WI38 (cell line): ENCODE data around the gene ACTRT2.

Source experiments
- H3K4me3 ChIP-seq: 2 replicates; pipeline ENCODE4 v1.5.1; 2011; ENCODE audit warnings: low read depth, mild to moderate bottlenecking, control low read depth, low read length
- CTCF ChIP-seq: IDR thresholded peaks from 2 replicates; pipeline ENCODE4 v1.5.1; 2012; ENCODE audit warnings: low read depth, mild to moderate bottlenecking, control low read depth, low read length

Gene ACTRT2

GRCh38 chr1:2989976-2990375 is 31.3 kb upstream of the ACTRT2 start:
- no peak overlapping the region for H3K4me3 ChIP-seq
- no peak for TF ChIP-seq CTCF

GRCh38 chr1:2990376-2991115 is 30.7 kb upstream of the ACTRT2 start:
- no peak overlapping the region for H3K4me3 ChIP-seq
- TF ChIP-seq CTCF = no peak

GRCh38 chr1:2991753-2992495 is 29.3 kb upstream of the ACTRT2 start:
- H3K4me3 ChIP-seq = no peak overlapping the region
- TF ChIP-seq CTCF = no peak

- H3K4me3 ChIP-seq = no peak overlapping the region
- TF ChIP-seq CTCF = no peak
Measured at GRCh38 chr1:2998503-2999100, 22.7 kb upstream of the ACTRT2 start.

GRCh38 chr1:2999138-2999537 is 22.1 kb upstream of the ACTRT2 start:
- H3K4me3 ChIP-seq = no peak overlapping the region
- TF ChIP-seq CTCF = no peak

- no peak overlapping the region for H3K4me3 ChIP-seq
Measured at GRCh38 chr1:2999571-2999970, 21.7 kb upstream of the ACTRT2 start.

More at GRCh38 chr1:2999571-2999970, 21.7 kb upstream of the ACTRT2 start:
- TF ChIP-seq CTCF = no peak
